Keratinocyte (primary cell): ENCODE measurements around the gene ZEB2. TPM values are rescaled to one million over a fixed set of nuclear protein-coding genes. Genes with fewer than 3 reads are reported as not detected.

ENCODE experiments used
- DNase-seq: peaks from one replicate; pipeline ENCODE4 v3.0.0-alpha.2; 2011; ENCODE audit warnings: low read depth, missing footprints, low spot score
- FAIRE-seq: peaks from 2 replicates; lab custom pipeline; 2011; peaks lifted over from hg19 to GRCh38; lab: Jason Lieb, UNC
- H2AFZ ChIP-seq: 2 replicates; pipeline ENCODE4 v1.6.0; 2012; ENCODE audit warnings: low read length, control low read depth, inconsistent platforms; ENCODE audit not compliant: control insufficient read depth
- H3K27ac ChIP-seq: 2 replicates; pipeline ENCODE4 v1.5.1; 2011; ENCODE audit warnings: low read length; ENCODE audit not compliant: control insufficient read depth, insufficient read depth
- H3K27me3 ChIP-seq: 3 replicates; pipeline ENCODE4 v1.6.0; 2011; ENCODE audit warnings: low read length; ENCODE audit not compliant: control insufficient read depth, insufficient read depth; ENCODE audit errors: extremely low read depth
- H3K36me3 ChIP-seq, 2 experiments: 2 replicates in 1 of 2; 3 replicates in 1 of 2; pipeline ENCODE4 v1.5.1; 2011; ENCODE audit warnings: low read length in 2 of 2, mild to moderate bottlenecking in 1 of 2; ENCODE audit not compliant: control insufficient read depth in 2 of 2, insufficient read depth in 2 of 2; ENCODE audit errors: extremely low read depth in 1 of 2
- H3K4me1 ChIP-seq: 3 replicates; pipeline ENCODE4 v1.5.1; 2011; ENCODE audit warnings: low read length; ENCODE audit not compliant: control insufficient read depth, insufficient read depth; ENCODE audit errors: extremely low read depth
- H3K4me2 ChIP-seq: 3 replicates; pipeline ENCODE4 v1.6.0; 2011; ENCODE audit warnings: low read depth, low read length; ENCODE audit not compliant: control insufficient read depth, insufficient read depth; ENCODE audit errors: extremely low read depth
- H3K4me3 ChIP-seq, 3 experiments: fragments of 200-600 bp in 1 of 3; sonication (generic) in 1 of 3; 2 replicates in 2 of 3; 3 replicates in 1 of 3; pipeline ENCODE4 v1.5.1; 2011 to 2016; ENCODE audit warnings: low read length in 3 of 3, mild to moderate bottlenecking in 3 of 3, control low read depth in 2 of 3, inconsistent platforms in 1 of 3, low read depth in 1 of 3, mixed read lengths in 1 of 3, mixed run types in 1 of 3, moderate library complexity in 1 of 3; ENCODE audit not compliant: control insufficient read depth in 2 of 3, insufficient read depth in 2 of 3; ENCODE audit errors: extremely low read depth in 1 of 3
- H3K79me2 ChIP-seq: 2 replicates; pipeline ENCODE4 v1.6.0; 2012; ENCODE audit warnings: low read length; ENCODE audit not compliant: control insufficient read depth, insufficient read depth
- H3K9ac ChIP-seq: 3 replicates; pipeline ENCODE4 v1.6.0; 2011; ENCODE audit warnings: low read length; ENCODE audit not compliant: control insufficient read depth, insufficient read depth; ENCODE audit errors: extremely low read depth
- H3K9me1 ChIP-seq: 3 replicates; pipeline ENCODE4 v1.6.0; 2011; ENCODE audit warnings: low read length; ENCODE audit not compliant: control insufficient read depth, insufficient read depth; ENCODE audit errors: extremely low read depth
- H3K9me3 ChIP-seq: 2 replicates; pipeline ENCODE4 v1.5.1; 2012; ENCODE audit warnings: low read depth, low read length; ENCODE audit not compliant: control insufficient read depth
- H4K20me1 ChIP-seq: 3 replicates; pipeline ENCODE4 v1.6.0; 2011; ENCODE audit warnings: low read length; ENCODE audit not compliant: control insufficient read depth, insufficient read depth; ENCODE audit errors: extremely low read depth
- CTCF ChIP-seq, 3 experiments: IDR thresholded peaks in 1 of 3; conservative IDR thresholded peaks in 1 of 3; optimal IDR thresholded peaks in 1 of 3; 2 replicates in 2 of 3; 3 replicates in 1 of 3; pipeline versions ENCODE3 to v1.5.1; 2011; ENCODE audit warnings: low read length in 3 of 3, mild to moderate bottlenecking in 3 of 3, moderate library complexity in 2 of 3, control low read depth in 1 of 3, inconsistent platforms in 1 of 3; ENCODE audit not compliant: insufficient read depth in 2 of 3; ENCODE audit errors: extremely low read depth in 1 of 3
- EZH2 ChIP-seq: IDR thresholded peaks from one replicate; pipeline ENCODE4 v1.6.1; 2012; ENCODE audit warnings: inconsistent platforms, mild to moderate bottlenecking, low read length, moderate library complexity
- dilution Hi-C: fragments of 300-500 bp; cut with MboI; formaldehyde crosslinking; loops from one replicate; pipeline ENCODE4 v1.7.0; 2020; ENCODE audit warnings: low sequenced_read_pairs; ENCODE audit not compliant: extremely low pct_ligation_motif_present
- polyA plus RNA-seq, 5 experiments: library from polyadenylated mRNA; depleted of rRNA in 3 of 5; stranded (reverse) in 3 of 5; stranded (forward) in 1 of 5; unstranded in 1 of 5; fragments of >200 nt; gene quantifications; 1 replicate in 1 of 5; 2 replicates in 3 of 5; 3 replicates in 1 of 5; pipeline versions ENCODE4 v1.2.1 to v1.2.3, GENCODE V29; 2011 to 2012; ENCODE audit warnings: missing spikeins in 2 of 5, low read depth in 1 of 5, low replicate concordance in 1 of 5

The ZEB2 gene
- polyA plus RNA-seq, 1 donor (not counting 4 experiments of a cell fraction or from before 2014, with no cell fraction given), result 0.12 TPM

- Histone ChIP-seq H3K36me3 (no peaks in the 10 kb centered on the region), H3K9me1 (no peaks in the 10 kb centered on the region), H3K79me2 (no peaks in the 10 kb centered on the region), H2AFZ (no peak overlapping the region), H3K4me3 (no peak overlapping the region), H3K4me1 (no peaks in the 10 kb centered on the region), H3K27ac (no peak overlapping the region), H3K9ac (no peak overlapping the region), H3K27me3 (no peaks in the 10 kb centered on the region), H3K9me3 (no peaks in the 10 kb centered on the region), H4K20me1 (no peaks in the 10 kb centered on the region), H3K4me2 (no peak overlapping the region)
- dilution Hi-C loops, result no loop called here
- no peak for DNase-seq
- no peak for TF ChIP-seq EZH2
- FAIRE-seq, result no peak
Observed at GRCh38 chr2:144472046-144472412, 47.9 kb downstream of the ZEB2 start.

- no peak overlapping the region for H3K4me2 ChIP-seq
- dilution Hi-C loops, result no loop called here
- H3K9me1 ChIP-seq, result no peaks in the 10 kb centered on the region
- no peaks in the 10 kb centered on the region for H3K4me1 ChIP-seq
- H3K4me3 ChIP-seq, result no peak overlapping the region
- no peaks in the 10 kb centered on the region for H3K9me3 ChIP-seq
- H3K27me3 ChIP-seq, result no peaks in the 10 kb centered on the region
- no peak for TF ChIP-seq CTCF (optimal IDR thresholded peaks at IDR 0.05 in 1 of 3, IDR thresholded peaks at IDR 0.05 in 1 of 3, conservative IDR thresholded peaks at IDR 0.05 in 1 of 3; ENCODE audit: extremely low read depth in 1 of 3, insufficient read depth in 2 of 3, low read length in 3 of 3)
- no peak for TF ChIP-seq EZH2
- no peak for FAIRE-seq
- H3K36me3 ChIP-seq, result no peaks in the 10 kb centered on the region
- no peaks in the 10 kb centered on the region for H4K20me1 ChIP-seq
- H3K9ac ChIP-seq, result no peak overlapping the region
- no peak overlapping the region for H3K27ac ChIP-seq
- no peak overlapping the region for H2AFZ ChIP-seq
- no peak for DNase-seq
- H3K79me2 ChIP-seq, result no peaks in the 10 kb centered on the region
Observed at GRCh38 chr2:144471305-144472045, 48.4 kb downstream of the ZEB2 start.

- no peak for TF ChIP-seq CTCF (optimal IDR thresholded peaks at IDR 0.05 in 1 of 3, IDR thresholded peaks at IDR 0.05 in 1 of 3, conservative IDR thresholded peaks at IDR 0.05 in 1 of 3; ENCODE audit: extremely low read depth in 1 of 3, insufficient read depth in 2 of 3, low read length in 3 of 3)
- no peak for TF ChIP-seq EZH2
- Histone ChIP-seq H3K9me3 (no peaks in the 10 kb centered on the region), H3K27me3 (no peaks in the 10 kb centered on the region), H3K79me2 (no peaks in the 10 kb centered on the region), H4K20me1 (no peaks in the 10 kb centered on the region), H3K4me1 (no peaks in the 10 kb centered on the region), H3K9me1 (no peaks in the 10 kb centered on the region), H3K36me3 (no peaks in the 10 kb centered on the region), H3K4me3 (no peak overlapping the region), H3K27ac (no peak overlapping the region), H3K9ac (no peak overlapping the region), H3K4me2 (no peak overlapping the region), H2AFZ (no peak overlapping the region)
- dilution Hi-C loops, result no loop called here
- no peak for FAIRE-seq
- DNase-seq, result no peak
Observed at GRCh38 chr2:144470816-144471215, 49.1 kb downstream of the ZEB2 start.
